MV-4-11 (cell line): ENCODE results near the gene MRTFB.
"Not testable (repeated sequence)": the region's sequence is repeated elsewhere in the genome, so short reads cannot be mapped to it uniquely, and the experiment has no call there.

Experiments used
- DNase-seq: peaks from one replicate; lab custom pipeline; 2025; lab: John Stamatoyannopoulos, UW

MRTFB gene

GRCh38 chr16:14105760-14106375 lies 34.7 kb downstream of the MRTFB start:
- DNase-seq = no peak

DNA sequence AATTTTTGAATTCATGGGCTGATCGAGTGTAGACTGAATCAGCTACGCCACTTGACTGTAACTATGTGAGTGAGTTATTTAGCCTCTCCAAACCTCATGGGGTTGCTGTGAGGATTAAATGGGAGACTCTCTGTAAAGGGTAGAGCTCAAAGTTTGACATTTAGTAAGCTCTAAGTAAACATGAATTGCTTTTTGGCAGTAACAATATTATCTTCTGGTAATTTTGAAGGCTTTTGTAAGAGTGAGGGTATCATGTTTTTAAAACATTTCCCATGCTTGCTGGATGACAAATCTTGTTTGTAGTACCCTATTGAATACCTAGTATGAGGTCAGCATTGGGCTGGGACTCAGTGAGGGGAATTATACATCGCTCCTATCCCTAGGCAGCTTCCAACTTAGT lies 35.3 kb downstream of the MRTFB start:
- no peak for DNase-seq

DNA sequence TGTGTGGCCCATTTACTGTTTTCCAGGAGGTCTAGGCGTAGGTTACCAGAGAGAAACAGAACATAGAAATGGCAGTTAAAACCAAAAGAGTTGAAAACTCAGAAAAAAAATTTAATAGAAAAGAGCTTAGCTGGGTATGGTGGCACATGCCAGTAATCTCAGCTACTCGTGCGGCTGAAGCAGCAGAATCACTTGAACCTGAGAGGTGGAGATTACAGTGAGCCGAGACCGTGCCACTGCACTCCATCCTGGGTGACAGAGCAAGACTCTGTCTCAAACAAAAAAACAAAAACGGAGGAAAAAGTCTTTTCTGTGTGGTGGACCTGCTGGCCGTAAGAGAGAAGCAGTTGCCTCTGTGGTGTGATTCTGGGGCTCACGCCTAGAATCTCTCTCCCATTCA lies 35.8 kb downstream of the MRTFB start:
- no peak for DNase-seq

GRCh38 chr16:14109077-14109775 lies 38.1 kb downstream of the MRTFB start:
- no peak for DNase-seq

DNA sequence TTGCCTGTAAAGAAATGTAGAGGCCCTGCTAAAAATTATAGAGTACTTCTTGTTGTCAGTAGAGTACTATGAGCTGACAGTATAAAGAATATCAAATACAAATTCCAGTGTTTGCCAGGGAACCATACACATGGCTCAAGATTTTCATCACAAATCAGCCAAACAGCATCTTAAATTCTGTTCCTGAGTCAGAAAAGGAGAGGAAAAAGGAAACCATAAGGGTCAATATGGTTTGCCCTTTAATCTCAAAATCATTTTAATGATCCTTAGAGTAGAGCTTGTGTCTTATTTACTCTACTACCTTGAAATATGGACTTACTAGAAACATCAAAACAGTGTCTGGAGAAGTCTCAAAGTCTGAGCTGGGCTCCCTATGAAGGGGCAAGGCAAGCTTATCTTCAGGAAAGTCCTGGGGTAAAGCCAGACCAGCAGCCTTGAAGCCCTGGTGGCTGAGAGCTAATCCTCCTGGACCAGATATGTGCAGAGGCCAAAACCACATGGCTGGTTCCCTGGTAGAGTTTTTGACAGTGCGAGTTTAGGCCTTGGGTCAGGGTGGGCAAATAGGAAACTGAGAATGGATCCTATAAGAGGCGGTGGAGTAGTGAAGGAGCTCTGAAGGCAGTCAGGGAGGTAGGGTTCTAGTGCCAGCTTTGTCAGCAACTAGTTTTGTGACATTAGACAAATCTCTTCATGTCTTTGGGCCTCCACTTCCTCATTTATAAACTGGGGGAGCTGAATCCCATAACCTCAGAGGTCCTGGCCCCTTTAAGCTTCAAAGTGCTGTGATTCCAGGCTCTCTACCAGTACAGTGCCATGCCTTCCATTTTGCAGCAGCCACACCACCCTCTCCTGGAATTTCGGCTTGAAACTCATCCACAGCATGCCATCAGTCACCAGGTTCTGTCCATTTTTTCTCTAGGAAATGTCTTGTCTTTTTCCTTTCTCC lies 38.9 kb downstream of the MRTFB start:
- no peak for DNase-seq

GRCh38 chr16:14110728-14111251 lies 39.7 kb downstream of the MRTFB start:
- DNase-seq = no peak

DNA sequence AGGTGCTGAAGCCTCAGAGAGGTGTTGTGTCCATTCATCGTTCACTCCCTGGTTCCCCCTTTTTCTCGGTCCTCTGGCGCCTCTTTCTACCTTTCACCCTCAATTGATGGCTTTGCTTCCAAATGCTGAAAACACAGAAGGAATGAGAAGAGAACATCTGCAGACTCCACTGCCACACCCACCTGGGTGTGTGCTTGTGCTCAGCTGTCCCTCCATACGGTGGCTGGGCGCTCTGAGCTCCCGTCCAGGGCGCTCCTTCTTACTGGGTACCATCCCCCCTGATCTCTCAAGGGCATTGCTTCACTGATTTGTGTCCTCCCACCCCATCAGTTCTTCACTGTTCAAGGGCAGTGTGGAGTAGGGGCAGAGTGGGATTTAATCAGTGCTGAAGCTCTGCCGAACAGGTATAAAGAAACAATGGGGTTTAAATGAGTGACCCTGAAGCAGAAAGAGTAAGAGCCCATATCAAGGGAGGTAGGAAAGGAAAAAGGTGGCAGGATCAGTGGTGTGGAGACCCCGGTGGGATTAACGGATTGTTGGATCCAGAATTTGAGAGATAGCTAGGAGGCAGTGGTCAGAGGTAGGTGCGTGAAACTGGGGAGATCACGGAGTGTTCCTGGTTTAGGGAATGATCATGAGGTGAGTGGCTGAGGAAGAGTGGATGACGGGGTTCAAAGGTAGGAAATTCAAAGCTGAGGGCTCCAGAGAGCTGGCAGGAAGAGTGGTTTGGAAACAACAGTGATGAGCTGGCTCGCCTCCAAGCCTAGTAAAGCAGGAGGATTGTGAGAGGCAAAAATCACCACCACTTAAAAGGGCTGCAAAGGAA lies 40.8 kb downstream of the MRTFB start:
- DNase-seq = no peak

DNA sequence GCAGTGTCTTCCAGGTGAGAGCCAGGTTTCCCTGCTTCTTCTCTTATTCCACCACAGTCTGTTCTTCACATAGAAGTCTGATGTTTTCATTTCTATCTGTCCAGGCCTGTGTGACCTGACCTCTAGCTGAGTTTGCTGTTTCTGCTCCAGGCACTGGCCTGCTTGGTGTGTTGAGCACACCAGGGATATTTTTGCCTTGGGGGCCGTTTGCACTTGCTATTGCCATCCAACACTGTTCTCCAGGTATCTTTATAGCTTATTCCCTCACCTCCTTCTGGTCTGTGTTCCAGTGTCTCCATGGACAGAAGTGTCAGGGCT lies 41.4 kb downstream of the MRTFB start:
- DNase-seq = no peak

- no peak for DNase-seq
These were observed 42.2 kb downstream of the MRTFB start for GRCh38 chr16:14113344-14113743.

- DNase-seq = no peak
These were observed 45.9 kb downstream of the MRTFB start for GRCh38 chr16:14117051-14117450.

- no peak for DNase-seq
These were observed 48.7 kb downstream of the MRTFB start for GRCh38 chr16:14119799-14120198.

DNA sequence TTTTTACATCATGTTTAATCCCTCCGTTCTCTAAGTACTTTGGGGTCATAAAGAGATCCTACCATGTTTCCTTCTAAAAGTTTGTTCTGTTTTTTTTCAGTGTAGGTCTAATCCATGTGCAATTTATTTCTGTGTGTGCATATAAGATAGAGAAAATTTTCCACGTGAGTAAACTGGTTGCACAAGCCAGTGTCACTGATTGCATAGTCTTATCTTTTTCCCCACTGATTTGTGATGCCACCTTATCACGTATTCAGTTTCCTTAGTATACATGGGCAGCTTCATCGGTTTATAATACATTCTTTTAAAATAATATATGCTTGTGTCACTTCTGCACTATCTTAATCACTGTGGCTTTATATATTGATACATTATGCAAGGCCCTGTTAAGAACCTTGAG lies 49.2 kb downstream of the MRTFB start:
- DNase-seq = no peak

GRCh38 chr16:14121142-14121541 lies 50.0 kb downstream of the MRTFB start:
- peak; percentile 41 for DNase-seq

- no peak for DNase-seq
These were observed 50.8 kb downstream of the MRTFB start for GRCh38 chr16:14121872-14122271.

DNA sequence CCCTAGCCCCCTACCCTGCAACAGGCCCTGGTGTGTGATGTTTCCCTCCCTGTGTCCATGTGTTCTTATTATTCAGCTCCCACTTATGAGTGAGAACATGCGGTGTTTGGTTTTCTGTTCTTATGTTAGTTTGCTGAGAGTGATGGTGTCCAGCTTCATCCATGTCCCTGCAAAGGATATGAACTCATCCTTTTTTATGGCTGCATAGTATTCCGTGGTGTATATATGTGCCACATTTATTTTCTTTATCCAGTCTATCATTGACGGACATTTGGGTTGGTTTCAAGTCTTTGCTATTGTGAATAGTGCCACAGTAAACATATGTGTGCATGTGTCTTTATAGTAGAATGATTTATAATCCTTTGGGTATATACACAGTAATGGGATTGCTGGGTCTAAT lies 51.3 kb downstream of the MRTFB start:
- DNase-seq = not testable (repeated sequence)

GRCh38 chr16:14125000-14125681 lies 54.0 kb downstream of the MRTFB start:
- DNase-seq = no peak

DNA sequence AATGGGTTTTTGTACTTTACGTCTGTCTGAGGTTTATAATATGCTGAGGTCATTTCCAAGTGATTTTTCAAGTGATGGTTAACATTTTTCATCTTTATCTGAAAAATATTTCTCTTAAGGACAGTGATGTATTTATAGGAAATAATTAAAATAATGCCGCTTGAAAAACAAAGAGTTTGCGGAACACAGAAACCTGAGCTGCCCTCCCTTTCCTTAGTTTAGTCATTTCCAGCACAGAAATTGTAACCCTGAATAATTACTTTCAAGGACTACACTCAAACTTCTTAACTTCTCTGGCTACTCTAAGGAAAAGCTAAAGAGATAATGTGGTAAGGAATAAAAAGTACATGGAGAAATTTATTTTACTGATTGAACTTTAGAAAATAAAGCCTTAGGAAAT lies 54.6 kb downstream of the MRTFB start:
- DNase-seq = no peak

GRCh38 chr16:14128097-14128496 lies 57.0 kb downstream of the MRTFB start:
- no peak for DNase-seq

- no peak for DNase-seq
These were observed 58.4 kb downstream of the MRTFB start for GRCh38 chr16:14129502-14129901.

DNA sequence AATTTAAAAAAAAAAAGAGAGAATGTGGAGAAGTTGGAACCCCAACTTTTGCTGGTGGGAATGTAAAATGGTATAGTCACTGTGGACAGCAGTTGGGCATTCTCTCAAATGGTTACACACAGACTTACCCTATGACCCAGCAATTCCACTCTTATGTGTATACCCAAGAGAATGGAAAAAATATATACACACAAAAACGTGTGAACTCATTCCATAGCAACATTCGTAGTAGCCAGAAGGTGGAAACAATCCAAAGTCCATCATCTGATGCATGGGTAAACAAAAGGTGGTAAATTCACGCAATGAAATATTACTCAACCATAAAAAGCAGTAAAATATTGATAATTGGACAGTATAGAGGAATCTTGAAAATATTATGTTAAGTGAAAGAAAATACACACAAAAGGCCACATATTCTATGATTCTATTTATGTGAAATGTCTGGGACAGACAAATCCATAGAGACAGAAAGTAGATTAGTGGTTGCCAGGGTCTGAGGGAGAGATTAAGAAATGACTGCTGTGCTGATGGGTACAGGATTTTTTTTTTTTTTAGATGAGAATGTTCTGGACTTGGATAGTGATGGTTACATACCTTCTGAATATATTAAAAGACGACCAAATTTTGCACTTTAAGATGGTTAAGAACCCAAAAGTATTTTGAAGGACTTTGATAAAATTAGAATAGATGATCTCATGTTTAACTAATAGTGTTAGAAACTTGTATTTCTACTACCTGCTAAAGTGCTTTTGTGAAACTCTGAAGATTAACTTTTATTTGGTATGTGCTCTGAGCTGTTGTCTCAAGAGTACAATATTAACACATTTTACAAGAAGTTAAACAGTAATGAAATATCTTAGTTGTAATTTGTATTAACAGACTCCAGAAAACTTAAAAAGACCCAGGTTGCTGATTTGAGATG lies 60.9 kb downstream of the MRTFB start:
- DNase-seq = no peak
